MM.1S (cell line): ENCODE data around the gene OR2V2.
"Not testable (repeated sequence)": the region's sequence is repeated elsewhere in the genome, so short reads cannot be mapped to it uniquely, and the experiment has no call there.

Source experiments
- CTCF ChIP-seq: fragments of 300-600 bp; sonication (generic); IDR thresholded peaks from 2 replicates; pipeline ENCODE4 v1.5.1; 2016; ENCODE audit warnings: antibody characterized with exemption, low read length, mixed read lengths
- EZH2 ChIP-seq: fragments of 300-600 bp; sonication (generic); optimal IDR thresholded peaks from 2 replicates; pipeline ENCODE3; 2017; ENCODE audit warnings: low read depth, mild to moderate bottlenecking, antibody characterized with exemption, low read length, mixed read lengths
- EZH2phosphoT487 ChIP-seq: fragments of 300-600 bp; sonication (generic); IDR thresholded peaks from 2 replicates; pipeline ENCODE4 v1.6.1; 2018; ENCODE audit warnings: antibody characterized with exemption, low read length

GRCh38 chr5:181104259-181104568 lies 43.2 kb upstream of the OR2V2 start:
- TF ChIP-seq CTCF, EZH2phosphoT487, EZH2: not testable (repeated sequence)
